D721Med (cell line): Measurements from ENCODE around the gene POLR2L.

ENCODE experiments used
- DNase-seq: peaks from one replicate; pipeline ENCODE4 v3.0.0; 2011; ENCODE audit warnings: low spot score; ENCODE audit not compliant: insufficient read length
- FAIRE-seq: peaks from 2 replicates; lab custom pipeline; 2011; peaks lifted over from hg19 to GRCh38; lab: Jason Lieb, UNC
- TF ChIP-seq, protein P1 (sequence below): IDR thresholded peaks from 2 replicates; pipeline ENCODE4 v1.5.1; 2012; ENCODE audit warnings: mild to moderate bottlenecking, control low read depth; ENCODE audit not compliant: insufficient read depth; ENCODE audit errors: missing control alignments

The POLR2L gene

GRCh38 chr11:869399-870126 lies 27.2 kb upstream of the POLR2L start:
- DNase-seq: no peak
- FAIRE-seq: no peak
- TF ChIP-seq, protein P1, sequence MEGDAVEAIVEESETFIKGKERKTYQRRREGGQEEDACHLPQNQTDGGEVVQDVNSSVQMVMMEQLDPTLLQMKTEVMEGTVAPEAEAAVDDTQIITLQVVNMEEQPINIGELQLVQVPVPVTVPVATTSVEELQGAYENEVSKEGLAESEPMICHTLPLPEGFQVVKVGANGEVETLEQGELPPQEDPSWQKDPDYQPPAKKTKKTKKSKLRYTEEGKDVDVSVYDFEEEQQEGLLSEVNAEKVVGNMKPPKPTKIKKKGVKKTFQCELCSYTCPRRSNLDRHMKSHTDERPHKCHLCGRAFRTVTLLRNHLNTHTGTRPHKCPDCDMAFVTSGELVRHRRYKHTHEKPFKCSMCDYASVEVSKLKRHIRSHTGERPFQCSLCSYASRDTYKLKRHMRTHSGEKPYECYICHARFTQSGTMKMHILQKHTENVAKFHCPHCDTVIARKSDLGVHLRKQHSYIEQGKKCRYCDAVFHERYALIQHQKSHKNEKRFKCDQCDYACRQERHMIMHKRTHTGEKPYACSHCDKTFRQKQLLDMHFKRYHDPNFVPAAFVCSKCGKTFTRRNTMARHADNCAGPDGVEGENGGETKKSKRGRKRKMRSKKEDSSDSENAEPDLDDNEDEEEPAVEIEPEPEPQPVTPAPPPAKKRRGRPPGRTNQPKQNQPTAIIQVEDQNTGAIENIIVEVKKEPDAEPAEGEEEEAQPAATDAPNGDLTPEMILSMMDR: no peak

GRCh38 chr11:868802-869201 lies 26.5 kb upstream of the POLR2L start:
- DNase-seq (no peak), FAIRE-seq (no peak)
- TF ChIP-seq, protein P1: no peak

DNA sequence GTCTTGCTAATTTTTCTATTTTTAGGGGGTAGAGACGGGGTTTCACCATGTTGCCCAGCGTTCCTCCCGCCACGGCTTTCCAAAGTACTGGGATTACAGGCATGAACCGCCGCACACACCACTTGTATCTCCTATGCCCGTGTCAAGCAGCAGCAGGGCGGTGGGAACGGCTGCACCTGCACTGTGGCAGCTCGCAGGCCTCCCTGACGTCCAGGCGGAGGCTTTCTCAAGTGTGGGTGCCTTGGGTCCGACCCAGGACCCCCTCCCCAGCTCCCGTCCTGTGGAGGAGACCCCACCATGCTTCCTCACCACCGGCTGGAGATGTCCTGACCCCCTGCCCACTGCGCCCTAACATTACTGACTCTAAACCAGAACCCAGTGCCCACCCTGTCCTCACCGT lies 26.1 kb upstream of the POLR2L start:
- FAIRE-seq (no peak), DNase-seq (no peak)
- TF ChIP-seq, protein P1: no peak

- no peak for FAIRE-seq
- TF ChIP-seq, protein P1: no peak
- DNase-seq: no peak
Observed at GRCh38 chr11:867856-868358, 25.6 kb upstream of the POLR2L start.

GRCh38 chr11:866481-866880 lies 24.2 kb upstream of the POLR2L start:
- TF ChIP-seq, protein P1: no peak
- DNase-seq (no peak), FAIRE-seq (no peak)

GRCh38 chr11:865462-866430 lies 23.4 kb upstream of the POLR2L start:
- FAIRE-seq (no peak), DNase-seq (no peak)
- TF ChIP-seq, protein P1: no peak
